ENCODE data around the gene MED23.

- no peak for TF ChIP-seq CTCF (IDR thresholded peaks at IDR 0.05)
- no peak for TF ChIP-seq POLR2A (IDR thresholded peaks at IDR 0.05)
Observed at GRCh38 chr6:131635384-131636340, 7.6 kb upstream of the MED23 start.
